K562 (cell line): ENCODE data around the gene C11orf65. TPM values are rescaled to one million over a fixed set of nuclear protein-coding genes. Genes with fewer than 3 reads are reported as not detected.

Source experiments
- ELK3 ChIP-seq: fragments of 450-650 bp; formaldehyde crosslinking; IDR thresholded peaks from 2 replicates; pipeline ENCODE4 v1.4.0; 2020; ENCODE audit warnings: mild to moderate bottlenecking
- HBP1 ChIP-seq: fragments of 450-650 bp; formaldehyde crosslinking; IDR thresholded peaks from 2 replicates; pipeline ENCODE4 v1.4.0; 2022; ENCODE audit warnings: missing genetic modification characterization
- HDAC8 ChIP-seq: fragments of 450-650 bp; IDR thresholded peaks from 2 replicates; pipeline ENCODE4 v1.6.1; 2016; ENCODE audit warnings: mild to moderate bottlenecking, missing genetic modification characterization, moderate library complexity, missing compliant biosample characterization
- KAT8 ChIP-seq: fragments of 450-650 bp; IDR thresholded peaks from 2 replicates; pipeline ENCODE4 v1.6.1; 2016; ENCODE audit warnings: low read depth, mild to moderate bottlenecking
- MCM5 ChIP-seq: fragments of 450-650 bp; IDR thresholded peaks from 2 replicates; pipeline ENCODE4 v1.6.1; 2016; ENCODE audit warnings: low read depth
- MGA ChIP-seq: fragments of 450-650 bp; IDR thresholded peaks from 2 replicates; pipeline ENCODE4 v1.6.1; 2016; ENCODE audit warnings: mild to moderate bottlenecking, moderate library complexity
- XRCC3 ChIP-seq: fragments of 450-650 bp; IDR thresholded peaks from 2 replicates; pipeline ENCODE4 v1.6.1; 2017; ENCODE audit warnings: mild to moderate bottlenecking, moderate library complexity
- ZNF197 ChIP-seq: fragments of 200-800 bp; sonication (Bioruptor generic); IDR thresholded peaks from 2 replicates; pipeline ENCODE4 v1.6.1; 2016; ENCODE audit warnings: low read depth, missing genetic modification characterization, missing compliant biosample characterization
- ZNF280A ChIP-seq: fragments of 450-650 bp; IDR thresholded peaks from 2 replicates; pipeline ENCODE4 v1.6.1; 2018; ENCODE audit warnings: mild to moderate bottlenecking, low read depth; ENCODE audit not compliant: partially characterized antibody
- polyA plus RNA-seq, 8 experiments: library from polyadenylated mRNA; depleted of rRNA in 4 of 8; stranded (reverse) in 5 of 8; unstranded in 3 of 8; fragments of >200 nt; fragmentation: Nextera tagmentation in 2 of 8; fragmentation: Illumina TruSeq in 1 of 8; extraction: Ambion mirVana in 2 of 8; extraction: Trizol in 1 of 8; gene quantifications; 2 replicates each; pipeline versions ENCODE4 v1.2.1 to v1.2.3, GENCODE V29; 2011 to 2014; ENCODE audit warnings: inconsistent platforms in 1 of 8, missing spikeins in 1 of 8
- total RNA-seq, 7 experiments: library from RNA; depleted of rRNA in 6 of 7; stranded (reverse); fragments of >200 nt in 6 of 7; fragmentation: Illumina TruSeq in 2 of 7; extraction: Trizol in 2 of 7; gene quantifications; 2 replicates each; pipeline versions ENCODE4 v1.2.1 to v1.2.3, GENCODE V29; 2011 to 2021; ENCODE audit warnings: low replicate concordance in 1 of 7

Gene C11orf65
- total and polyA plus RNA-seq, 9 of the 15 experiments (the other 6 are each of a cell fraction or from before 2014, with no cell fraction given): 1.0 to 2.1 (median 1.2) TPM

- TF ChIP-seq ELK3 (CRISPR knock-in tag): no peak
- peak; percentile 96 for TF ChIP-seq MGA
- no peak for TF ChIP-seq ZNF280A
- no peak for TF ChIP-seq ZNF197
- TF ChIP-seq MCM5: no peak
- no peak for TF ChIP-seq KAT8
- TF ChIP-seq XRCC3: no peak
- TF ChIP-seq HBP1 (CRISPR knock-in tag): no peak
- no peak for TF ChIP-seq HDAC8
Measured at GRCh38 chr11:108498046-108498815, 30.9 kb upstream of the C11orf65 start, which contains the start of gene POGLUT3 (continued).
